ENCODE data around the gene PBXIP1.
A peak's percentile ranks its signal among the peaks of the same experiment; 100 is the strongest.

PBXIP1 gene

GRCh38 chr1:154955718-154956543 is at the start of gene PBXIP1:
PBXIP1 (minus strand) TSS chr1:154956099; CDS start chr1:154953721, 2,378 bp downstream.
- Histone ChIP-seq H3K4me3 (ENCODE audit: low read length in 2 of 2) (peak within 1 kb of the TSS; percentile 89 to 96), H3K9me3 (ENCODE audit: control insufficient read depth in 2 of 2, low read length in 2 of 2) (no peaks in the 10 kb centered on the region), H3K9ac (ENCODE audit: low read depth in 1 of 2, low read length in 2 of 2) (peak within 1 kb of the TSS; percentile 54 to 67), H3K36me3 (ENCODE audit: control insufficient read depth in 2 of 2, insufficient read depth in 2 of 2, low read length in 2 of 2) (peaks cover 7 to 17% of the 10 kb centered on the region in 2 donors), H3K27me3 (ENCODE audit: control insufficient read depth in 2 of 2, insufficient read depth in 2 of 2, low read length in 2 of 2) (no peaks in the 10 kb centered on the region), H3K4me1 (ENCODE audit: control insufficient read depth in 2 of 2, insufficient read depth in 2 of 2, low read length in 2 of 2) (peaks cover 30 to 39% of the 10 kb centered on the region in 2 donors), H3K27ac (ENCODE audit: low read depth in 2 of 2, low read length in 2 of 2) (peak within 1 kb of the TSS; percentile 72 to 88)

GRCh38 chr1:155005076-155006011 is 49.4 kb upstream of the PBXIP1 start:
- H3K9ac ChIP-seq (ENCODE audit: low read depth in 1 of 2, low read length in 2 of 2): peak overlapping the region; percentile 92 to 100
- H3K4me3 ChIP-seq (ENCODE audit: low read length in 2 of 2): peak overlapping the region; percentile 95 to 100
- H3K4me1 ChIP-seq (ENCODE audit: control insufficient read depth in 2 of 2, insufficient read depth in 2 of 2, low read length in 2 of 2): peaks cover 45 to 60% of the 10 kb centered on the region in 2 donors
- peaks cover 0 to 7% of the 10 kb centered on the region in 2 donors for H3K36me3 ChIP-seq (ENCODE audit: control insufficient read depth in 2 of 2, insufficient read depth in 2 of 2, low read length in 2 of 2)
- H3K27ac ChIP-seq (ENCODE audit: low read depth in 2 of 2, low read length in 2 of 2): peak overlapping the region; percentile 98 to 99
- no peaks in the 10 kb centered on the region for H3K27me3 ChIP-seq (ENCODE audit: control insufficient read depth in 2 of 2, insufficient read depth in 2 of 2, low read length in 2 of 2)
- H3K9me3 ChIP-seq (ENCODE audit: control insufficient read depth in 2 of 2, low read length in 2 of 2): no peaks in the 10 kb centered on the region

- H3K4me3 ChIP-seq (ENCODE audit: low read length in 2 of 2): peak overlapping the region; percentile 95 to 100
- peak overlapping the region; percentile 98 to 99 for H3K27ac ChIP-seq (ENCODE audit: low read depth in 2 of 2, low read length in 2 of 2)
- no peaks in the 10 kb centered on the region for H3K9me3 ChIP-seq (ENCODE audit: control insufficient read depth in 2 of 2, low read length in 2 of 2)
- H3K27me3 ChIP-seq (ENCODE audit: control insufficient read depth in 2 of 2, insufficient read depth in 2 of 2, low read length in 2 of 2): no peaks in the 10 kb centered on the region
- peaks cover 47 to 60% of the 10 kb centered on the region in 2 donors for H3K4me1 ChIP-seq (ENCODE audit: control insufficient read depth in 2 of 2, insufficient read depth in 2 of 2, low read length in 2 of 2)
- peaks cover 0 to 3% of the 10 kb centered on the region in 2 donors for H3K36me3 ChIP-seq (ENCODE audit: control insufficient read depth in 2 of 2, insufficient read depth in 2 of 2, low read length in 2 of 2)
- peak overlapping the region; percentile 92 to 100 for H3K9ac ChIP-seq (ENCODE audit: low read depth in 1 of 2, low read length in 2 of 2)
Measured at GRCh38 chr1:155004352-155005075, 48.6 kb upstream of the PBXIP1 start.

GRCh38 chr1:155003766-155004351 is 48.0 kb upstream of the PBXIP1 start:
- H3K4me1 ChIP-seq (ENCODE audit: control insufficient read depth in 2 of 2, insufficient read depth in 2 of 2, low read length in 2 of 2): peaks cover 48 to 58% of the 10 kb centered on the region in 2 donors
- peaks cover 0 to 3% of the 10 kb centered on the region in 2 donors for H3K36me3 ChIP-seq (ENCODE audit: control insufficient read depth in 2 of 2, insufficient read depth in 2 of 2, low read length in 2 of 2)
- H3K4me3 ChIP-seq (ENCODE audit: low read length in 2 of 2): peak overlapping the region; percentile 95 to 100
- H3K27me3 ChIP-seq (ENCODE audit: control insufficient read depth in 2 of 2, insufficient read depth in 2 of 2, low read length in 2 of 2): no peaks in the 10 kb centered on the region
- H3K27ac ChIP-seq (ENCODE audit: low read depth in 2 of 2, low read length in 2 of 2): peak overlapping the region; percentile 98 to 99
- peak overlapping the region; percentile 100 for H3K9ac ChIP-seq (ENCODE audit: low read depth in 1 of 2, low read length in 2 of 2)
- H3K9me3 ChIP-seq (ENCODE audit: control insufficient read depth in 2 of 2, low read length in 2 of 2): no peaks in the 10 kb centered on the region

GRCh38 chr1:155003227-155003765 is 47.4 kb upstream of the PBXIP1 start:
- Histone ChIP-seq H3K9me3 (ENCODE audit: control insufficient read depth in 2 of 2, low read length in 2 of 2) (no peaks in the 10 kb centered on the region), H3K4me3 (ENCODE audit: low read length in 2 of 2) (peak overlapping the region; percentile 95 to 100), H3K27me3 (ENCODE audit: control insufficient read depth in 2 of 2, insufficient read depth in 2 of 2, low read length in 2 of 2) (no peaks in the 10 kb centered on the region), H3K27ac (ENCODE audit: low read depth in 2 of 2, low read length in 2 of 2) (peak overlapping the region; percentile 98 to 99), H3K4me1 (ENCODE audit: control insufficient read depth in 2 of 2, insufficient read depth in 2 of 2, low read length in 2 of 2) (peaks cover 48 to 57% of the 10 kb centered on the region in 2 donors), H3K36me3 (ENCODE audit: control insufficient read depth in 2 of 2, insufficient read depth in 2 of 2, low read length in 2 of 2) (peaks cover 0 to 3% of the 10 kb centered on the region in 2 donors), H3K9ac (ENCODE audit: low read depth in 1 of 2, low read length in 2 of 2) (peak overlapping the region; percentile 100)

GRCh38 chr1:155002464-155003226 is 46.7 kb upstream of the PBXIP1 start, which contains the start of gene ZBTB7B:
ZBTB7B (plus strand) TSS chr1:155002802; CDS start chr1:155014661, 11,859 bp downstream.
- H3K4me1 ChIP-seq (ENCODE audit: control insufficient read depth in 2 of 2, insufficient read depth in 2 of 2, low read length in 2 of 2): peaks cover 43 to 51% of the 10 kb centered on the region in 2 donors
- no peaks in the 10 kb centered on the region for H3K9me3 ChIP-seq (ENCODE audit: control insufficient read depth in 2 of 2, low read length in 2 of 2)
- H3K27ac ChIP-seq (ENCODE audit: low read depth in 2 of 2, low read length in 2 of 2): peak within 1 kb of the TSS; percentile 99
- H3K36me3 ChIP-seq (ENCODE audit: control insufficient read depth in 2 of 2, insufficient read depth in 2 of 2, low read length in 2 of 2): peaks cover 0 to 3% of the 10 kb centered on the region in 2 donors
- H3K4me3 ChIP-seq (ENCODE audit: low read length in 2 of 2): peak within 1 kb of the TSS; percentile 95 to 100
- peak within 1 kb of the TSS; percentile 100 for H3K9ac ChIP-seq (ENCODE audit: low read depth in 1 of 2, low read length in 2 of 2)
- no peaks in the 10 kb centered on the region for H3K27me3 ChIP-seq (ENCODE audit: control insufficient read depth in 2 of 2, insufficient read depth in 2 of 2, low read length in 2 of 2)

GRCh38 chr1:155001675-155002463 is 46.0 kb upstream of the PBXIP1 start:
- Histone ChIP-seq H3K36me3 (ENCODE audit: control insufficient read depth in 2 of 2, insufficient read depth in 2 of 2, low read length in 2 of 2) (peaks cover 0 to 3% of the 10 kb centered on the region in 2 donors), H3K4me1 (ENCODE audit: control insufficient read depth in 2 of 2, insufficient read depth in 2 of 2, low read length in 2 of 2) (peaks cover 35 to 43% of the 10 kb centered on the region in 2 donors), H3K9ac (ENCODE audit: low read depth in 1 of 2, low read length in 2 of 2) (peak overlapping the region; percentile 89 to 93), H3K4me3 (ENCODE audit: low read length in 2 of 2) (peak overlapping the region; percentile 87 to 88), H3K27me3 (ENCODE audit: control insufficient read depth in 2 of 2, insufficient read depth in 2 of 2, low read length in 2 of 2) (no peaks in the 10 kb centered on the region), H3K9me3 (ENCODE audit: control insufficient read depth in 2 of 2, low read length in 2 of 2) (no peaks in the 10 kb centered on the region), H3K27ac (ENCODE audit: low read depth in 2 of 2, low read length in 2 of 2) (peak overlapping the region; percentile 99)

- Histone ChIP-seq H3K9ac (ENCODE audit: low read depth in 1 of 2, low read length in 2 of 2) (peak overlapping the region; percentile 89 to 93), H3K4me3 (ENCODE audit: low read length in 2 of 2) (peak overlapping the region; percentile 87 to 88), H3K27ac (ENCODE audit: low read depth in 2 of 2, low read length in 2 of 2) (peak overlapping the region; percentile 99), H3K36me3 (ENCODE audit: control insufficient read depth in 2 of 2, insufficient read depth in 2 of 2, low read length in 2 of 2) (peaks cover 0 to 3% of the 10 kb centered on the region in 2 donors), H3K4me1 (ENCODE audit: control insufficient read depth in 2 of 2, insufficient read depth in 2 of 2, low read length in 2 of 2) (peaks cover 30 to 38% of the 10 kb centered on the region in 2 donors), H3K9me3 (ENCODE audit: control insufficient read depth in 2 of 2, low read length in 2 of 2) (no peaks in the 10 kb centered on the region), H3K27me3 (ENCODE audit: control insufficient read depth in 2 of 2, insufficient read depth in 2 of 2, low read length in 2 of 2) (no peaks in the 10 kb centered on the region)
Measured at GRCh38 chr1:155001425-155001674, 45.5 kb upstream of the PBXIP1 start.
